KMS-11 (cell line): ENCODE measurements around the gene ARHGEF7.

Experiments
- H2AFZ ChIP-seq: fragments of 200-600 bp; sonication (generic); 2 replicates; pipeline ENCODE4 v1.6.1; 2016; ENCODE audit warnings: antibody characterized with exemption, mixed run types, low read depth
- H3K27ac ChIP-seq: fragments of 200-600 bp; sonication (generic); 2 replicates; pipeline ENCODE4 v1.6.1; 2016; ENCODE audit warnings: mild to moderate bottlenecking, mixed run types
- H3K27me3 ChIP-seq: fragments of 200-600 bp; sonication (generic); 2 replicates; pipeline ENCODE4 v1.6.1; 2017; ENCODE audit warnings: mild to moderate bottlenecking, low read depth, mixed run types, moderate library complexity; ENCODE audit not compliant: insufficient read depth
- H3K36me3 ChIP-seq: fragments of 200-600 bp; sonication (generic); 2 replicates; pipeline ENCODE4 v1.6.1; 2017; ENCODE audit warnings: mild to moderate bottlenecking, mixed run types; ENCODE audit not compliant: insufficient read depth
- H3K4me1 ChIP-seq: fragments of 200-600 bp; sonication (generic); 2 replicates; pipeline ENCODE4 v1.6.1; 2016; ENCODE audit warnings: mild to moderate bottlenecking, low read depth, mixed run types; ENCODE audit not compliant: poor library complexity, severe bottlenecking
- H3K4me2 ChIP-seq: fragments of 200-600 bp; sonication (generic); 2 replicates; pipeline ENCODE4 v1.7.0; 2016; ENCODE audit warnings: mild to moderate bottlenecking, mixed run types
- H3K4me3 ChIP-seq: fragments of 200-600 bp; sonication (generic); IDR thresholded peaks from 2 replicates; pipeline ENCODE4 v1.6.1; 2017; ENCODE audit warnings: low read depth, low read length, mixed read lengths; ENCODE audit not compliant: insufficient read depth
- H3K79me2 ChIP-seq: fragments of 200-600 bp; sonication (generic); 2 replicates; pipeline ENCODE4 v1.6.1; 2016; ENCODE audit warnings: low read depth, mixed run types; ENCODE audit not compliant: insufficient read depth
- H3K9ac ChIP-seq: fragments of 200-600 bp; sonication (generic); 2 replicates; pipeline ENCODE4 v1.6.1; 2016; ENCODE audit warnings: mild to moderate bottlenecking, mixed run types
- H4K20me1 ChIP-seq: fragments of 200-600 bp; sonication (generic); 2 replicates; pipeline ENCODE4 v1.6.1; 2016; ENCODE audit warnings: mild to moderate bottlenecking, mixed run types; ENCODE audit not compliant: insufficient read depth
- CTCF ChIP-seq: fragments of 200-600 bp; sonication (generic); conservative IDR thresholded peaks from 2 replicates; pipeline ENCODE4 v1.6.1; 2017; ENCODE audit warnings: low read depth, mild to moderate bottlenecking, antibody characterized with exemption, low read length, moderate library complexity, mixed read lengths

Gene ARHGEF7

GRCh38 chr13:111117289-111117688 lies 2.2 kb downstream of the ARHGEF7 start:
- H3K4me2 ChIP-seq = no peak overlapping the region

GRCh38 chr13:111117961-111118360 lies 2.9 kb downstream of the ARHGEF7 start:
- Histone ChIP-seq H3K36me3 (no peaks in the 10 kb centered on the region), H3K4me3 (no peak overlapping the region), H3K4me2 (no peak overlapping the region), H4K20me1 (no peaks in the 10 kb centered on the region), H3K4me1 (no peaks in the 10 kb centered on the region), H3K79me2 (no peaks in the 10 kb centered on the region), H2AFZ (no peak overlapping the region), H3K27ac (no peak overlapping the region), H3K9ac (no peak overlapping the region), H3K27me3 (no peaks in the 10 kb centered on the region)
- no peak for TF ChIP-seq CTCF

More at GRCh38 chr13:111117289-111117688, 2.2 kb downstream of the ARHGEF7 start:
- Histone ChIP-seq H3K9ac (no peak overlapping the region), H3K4me1 (no peaks in the 10 kb centered on the region), H3K27ac (no peak overlapping the region), H3K36me3 (no peaks in the 10 kb centered on the region), H4K20me1 (no peaks in the 10 kb centered on the region), H3K4me3 (no peak overlapping the region), H3K27me3 (no peaks in the 10 kb centered on the region), H3K79me2 (no peaks in the 10 kb centered on the region), H2AFZ (no peak overlapping the region)
- no peak for TF ChIP-seq CTCF

- TF ChIP-seq CTCF = no peak
- Histone ChIP-seq H3K9ac (no peak overlapping the region), H3K4me1 (no peaks in the 10 kb centered on the region), H3K79me2 (no peaks in the 10 kb centered on the region), H2AFZ (no peak overlapping the region), H3K27me3 (no peaks in the 10 kb centered on the region), H4K20me1 (no peaks in the 10 kb centered on the region), H3K4me3 (no peak overlapping the region), H3K36me3 (no peaks in the 10 kb centered on the region), H3K4me2 (no peak overlapping the region), H3K27ac (no peak overlapping the region)
Measured at GRCh38 chr13:111118898-111119607, 3.9 kb downstream of the ARHGEF7 start.

- H3K27ac ChIP-seq = no peak overlapping the region
- H3K4me1 ChIP-seq = no peaks in the 10 kb centered on the region
- no peaks in the 10 kb centered on the region for H3K79me2 ChIP-seq
- H3K4me2 ChIP-seq = no peak overlapping the region
- H2AFZ ChIP-seq = no peak overlapping the region
- H3K4me3 ChIP-seq = no peak overlapping the region
- no peaks in the 10 kb centered on the region for H3K27me3 ChIP-seq
- H3K36me3 ChIP-seq = no peaks in the 10 kb centered on the region
- no peak for TF ChIP-seq CTCF
- H4K20me1 ChIP-seq = no peaks in the 10 kb centered on the region
- no peak overlapping the region for H3K9ac ChIP-seq
Measured at GRCh38 chr13:111119966-111120365, 4.9 kb downstream of the ARHGEF7 start.
